ENCODE data around the gene MIA. TPM values are rescaled to one million over a fixed set of nuclear protein-coding genes. Genes with fewer than 3 reads are reported as not detected.
"Not testable (repeated sequence)": the region's sequence is repeated elsewhere in the genome, so short reads cannot be mapped to it uniquely, and the experiment has no call there.

Gene MIA
- 1 to 10 TPM; 1.1 to 2.4 TPM for total RNA-seq

DNA sequence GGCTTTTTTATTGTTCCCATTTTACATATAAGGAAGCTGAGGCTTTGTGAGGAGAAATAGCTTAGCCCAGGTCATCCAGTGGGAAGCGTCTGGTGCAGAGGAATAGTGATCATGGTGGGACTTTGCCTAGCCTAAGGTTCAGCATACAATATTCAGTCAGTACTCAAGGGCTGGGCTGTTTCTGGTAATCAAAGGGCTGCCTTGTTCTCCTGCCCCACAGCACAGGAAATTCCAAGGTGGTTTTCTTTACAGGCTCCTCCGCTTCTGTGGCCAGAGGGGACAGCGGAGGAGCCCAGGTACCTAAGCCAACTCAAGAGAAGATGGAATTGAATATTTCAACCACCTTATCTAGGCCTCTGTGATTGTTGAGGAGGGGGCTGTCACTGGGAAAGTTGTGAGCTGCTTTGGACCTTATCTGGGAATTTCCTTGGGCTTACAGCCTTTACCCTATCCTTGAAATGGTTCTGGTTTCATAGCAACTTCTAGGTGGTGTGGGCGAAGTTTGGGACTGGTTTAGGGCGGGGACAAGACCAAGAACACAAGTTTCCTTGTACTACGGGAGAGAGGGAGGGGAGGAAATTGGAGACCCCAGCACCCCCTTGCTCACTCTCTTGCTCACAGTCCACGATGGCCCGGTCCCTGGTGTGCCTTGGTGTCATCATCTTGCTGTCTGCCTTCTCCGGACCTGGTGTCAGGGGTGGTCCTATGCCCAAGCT is at the start of gene MIA:
TSS of gene MIA (plus strand) at position 606 of the 716 bp plus-strand sequence. CDS start at position 628, 22 bp downstream.
- Mint-ChIP-seq H3K36me3 (peaks cover under 1% of the 10 kb centered on the region), H3K27me3 (no peaks in the 10 kb centered on the region), H3K4me1 (ENCODE audit: low read depth in 2 of 2) (peaks cover 52 to 57% of the 10 kb centered on the region in 2 donors), H3K9me3 (no peaks in the 10 kb centered on the region), H3K27ac (peak within 1 kb of the TSS; percentile 60 to 77), H3K4me3 (peak within 1 kb of the TSS; percentile 28)
- DNase-seq (ENCODE audit: low spot score) (no peak), ATAC-seq (no peak)

- no peaks in the 10 kb centered on the region for H3K9me3 Mint-ChIP-seq
- no peak overlapping the region for H3K27ac Mint-ChIP-seq
- no peak for DNase-seq (ENCODE audit: low spot score)
- no peaks in the 10 kb centered on the region for H3K27me3 Mint-ChIP-seq
- peaks cover 11 to 31% of the 10 kb centered on the region in 2 donors for H3K4me1 Mint-ChIP-seq (ENCODE audit: low read depth in 2 of 2)
- H3K4me3 Mint-ChIP-seq: no peak overlapping the region
- no peak for ATAC-seq
- peaks cover 5% of the 10 kb centered on the region for H3K36me3 Mint-ChIP-seq
These were observed 49.0 kb upstream of the MIA start for GRCh38 chr19:40726279-40726678.

DNA sequence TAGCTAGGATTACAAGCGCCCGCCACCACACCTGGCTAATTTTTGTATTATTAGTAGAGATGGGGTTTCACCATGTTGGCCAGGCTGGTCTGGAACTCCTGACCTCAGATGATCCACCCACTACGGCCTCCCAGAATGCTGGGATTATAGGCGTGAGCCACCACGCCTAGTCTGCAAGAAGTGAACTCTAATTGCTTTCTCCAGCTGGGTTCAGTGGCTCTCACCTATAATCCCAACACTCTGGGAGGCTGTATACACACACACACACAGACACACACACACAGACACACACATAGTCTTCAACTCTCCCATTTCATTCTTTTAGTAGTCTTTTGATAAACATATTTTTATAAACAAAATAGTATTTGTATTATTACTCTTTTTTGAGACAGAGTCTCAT is 45.3 kb upstream of the MIA start:
- H3K27me3 Mint-ChIP-seq; H3K9me3 Mint-ChIP-seq; H3K4me3 Mint-ChIP-seq; H3K27ac Mint-ChIP-seq; DNase-seq (ENCODE audit: low spot score); ATAC-seq; H3K36me3 Mint-ChIP-seq; H3K4me1 Mint-ChIP-seq (ENCODE audit: low read depth in 2 of 2): not testable (repeated sequence)

DNA sequence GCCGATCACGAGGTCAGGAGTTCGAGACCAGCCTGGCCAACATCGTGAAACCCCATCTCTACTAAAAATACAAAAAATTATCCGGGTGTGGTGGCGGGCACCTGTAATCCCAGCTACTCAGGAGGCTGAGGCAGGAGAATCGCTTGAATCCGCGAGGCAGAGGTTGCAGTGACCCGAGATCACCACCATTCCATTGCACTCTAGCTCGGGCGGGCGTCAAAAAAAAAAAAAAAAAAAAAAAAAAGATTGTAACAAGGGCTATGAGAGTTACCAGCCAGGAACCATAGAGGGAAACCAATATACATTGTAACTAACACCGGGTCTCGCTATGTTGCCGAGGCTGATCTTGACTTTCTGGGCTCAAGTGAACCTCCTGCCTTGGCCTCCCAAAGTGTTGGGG is 43.0 kb upstream of the MIA start:
- not testable (repeated sequence) for H3K27ac Mint-ChIP-seq; DNase-seq (ENCODE audit: low spot score); H3K27me3 Mint-ChIP-seq; H3K9me3 Mint-ChIP-seq; ATAC-seq; H3K4me3 Mint-ChIP-seq; H3K4me1 Mint-ChIP-seq (ENCODE audit: low read depth in 2 of 2)
- peaks cover 12% of the 10 kb centered on the region for H3K36me3 Mint-ChIP-seq

- H3K27me3 Mint-ChIP-seq: no peaks in the 10 kb centered on the region
These were observed 42.2 kb upstream of the MIA start for GRCh38 chr19:40733149-40733548.

GRCh38 chr19:40735013-40735771 is 40.1 kb upstream of the MIA start:
- no peaks in the 10 kb centered on the region for H3K9me3 Mint-ChIP-seq
- no peak overlapping the region for H3K4me3 Mint-ChIP-seq
- peak overlapping the region in 1 of 2 donors; percentile 30 for H3K27ac Mint-ChIP-seq
- H3K4me1 Mint-ChIP-seq (ENCODE audit: low read depth in 2 of 2): no peaks in the 10 kb centered on the region
- H3K36me3 Mint-ChIP-seq: peaks cover 12% of the 10 kb centered on the region
- no peaks in the 10 kb centered on the region for H3K27me3 Mint-ChIP-seq
- DNase-seq (ENCODE audit: low spot score) (no peak), ATAC-seq (no peak)

More at GRCh38 chr19:40733149-40733548, 42.2 kb upstream of the MIA start:
- H3K36me3 Mint-ChIP-seq: peaks cover 12% of the 10 kb centered on the region
- ATAC-seq (no peak), DNase-seq (ENCODE audit: low spot score) (no peak)
- H3K27ac Mint-ChIP-seq: no peak overlapping the region
- no peaks in the 10 kb centered on the region for H3K9me3 Mint-ChIP-seq
- H3K4me1 Mint-ChIP-seq (ENCODE audit: low read depth in 2 of 2): no peaks in the 10 kb centered on the region
- H3K4me3 Mint-ChIP-seq: no peak overlapping the region

- H3K27ac Mint-ChIP-seq: no peak overlapping the region
- H3K4me1 Mint-ChIP-seq (ENCODE audit: low read depth in 2 of 2): no peaks in the 10 kb centered on the region
- no peak for ATAC-seq
- peaks cover 7% of the 10 kb centered on the region for H3K36me3 Mint-ChIP-seq
- DNase-seq (ENCODE audit: low spot score): no peak
- H3K27me3 Mint-ChIP-seq: no peaks in the 10 kb centered on the region
- H3K9me3 Mint-ChIP-seq: no peaks in the 10 kb centered on the region
- no peak overlapping the region for H3K4me3 Mint-ChIP-seq
These were observed 38.7 kb upstream of the MIA start for GRCh38 chr19:40736661-40737060.

- Mint-ChIP-seq H3K9me3 (no peaks in the 10 kb centered on the region), H3K36me3 (peaks cover 7% of the 10 kb centered on the region), H3K4me3 (no peak overlapping the region), H3K27ac (no peak overlapping the region), H3K4me1 (ENCODE audit: low read depth in 2 of 2) (no peaks in the 10 kb centered on the region), H3K27me3 (no peaks in the 10 kb centered on the region)
- no peak for ATAC-seq
- no peak for DNase-seq (ENCODE audit: low spot score)
These were observed 38.1 kb upstream of the MIA start for GRCh38 chr19:40737102-40737644.

GRCh38 chr19:40739030-40739839 is 36.1 kb upstream of the MIA start:
- H3K4me3 Mint-ChIP-seq: no peak overlapping the region
- peaks cover 7% of the 10 kb centered on the region for H3K36me3 Mint-ChIP-seq
- DNase-seq (ENCODE audit: low spot score) (no peak), ATAC-seq (peak; percentile 17 to 39)
- H3K27me3 Mint-ChIP-seq: no peaks in the 10 kb centered on the region
- H3K27ac Mint-ChIP-seq: no peak overlapping the region
- H3K9me3 Mint-ChIP-seq: no peaks in the 10 kb centered on the region
- no peaks in the 10 kb centered on the region for H3K4me1 Mint-ChIP-seq (ENCODE audit: low read depth in 2 of 2)

DNA sequence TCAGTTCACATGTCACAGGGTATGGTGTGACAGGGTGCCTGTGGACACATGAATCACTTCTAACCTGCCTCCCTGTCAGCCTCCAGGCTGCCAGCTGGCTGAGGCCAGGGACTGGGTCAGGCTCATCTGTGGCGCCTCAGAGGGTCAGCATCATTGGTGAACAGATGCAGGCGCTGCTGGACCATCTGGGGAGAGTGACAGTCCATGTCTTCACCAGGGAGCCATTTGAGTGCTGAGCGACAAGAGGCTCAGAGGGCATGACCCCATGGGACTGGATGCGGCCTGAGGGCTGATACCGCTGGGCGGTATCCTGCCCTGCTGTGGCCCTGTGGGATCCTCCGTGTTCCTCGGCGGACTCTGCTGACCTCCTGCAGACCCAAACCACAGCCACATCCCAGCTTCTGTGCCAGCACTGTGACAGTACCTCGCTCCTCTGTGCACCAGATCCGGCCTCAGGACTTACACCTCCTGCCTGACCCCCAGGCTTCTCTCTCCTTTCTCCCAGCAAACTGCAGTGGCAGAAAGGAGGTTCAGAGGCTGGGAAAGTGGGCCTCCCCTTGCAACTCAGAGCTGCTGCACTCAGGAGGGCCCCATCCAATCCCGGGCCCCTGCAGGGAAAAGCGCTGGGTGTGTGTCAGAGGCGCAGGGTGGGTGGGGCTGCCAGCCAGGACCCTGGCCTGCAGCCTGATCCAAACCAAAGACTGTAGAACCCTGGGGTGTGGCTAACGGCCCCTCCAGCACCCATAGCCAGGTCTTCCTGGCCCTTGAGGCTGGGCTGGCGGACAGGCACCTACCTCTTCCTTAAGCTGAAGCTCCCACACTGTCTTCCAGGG is 35.2 kb upstream of the MIA start:
- no peak overlapping the region for H3K27ac Mint-ChIP-seq
- peaks cover 7% of the 10 kb centered on the region for H3K36me3 Mint-ChIP-seq
- H3K4me1 Mint-ChIP-seq (ENCODE audit: low read depth in 2 of 2): no peaks in the 10 kb centered on the region
- no peaks in the 10 kb centered on the region for H3K27me3 Mint-ChIP-seq
- no peak overlapping the region for H3K4me3 Mint-ChIP-seq
- no peaks in the 10 kb centered on the region for H3K9me3 Mint-ChIP-seq
- DNase-seq (ENCODE audit: low spot score): no peak
- ATAC-seq: no peak

DNA sequence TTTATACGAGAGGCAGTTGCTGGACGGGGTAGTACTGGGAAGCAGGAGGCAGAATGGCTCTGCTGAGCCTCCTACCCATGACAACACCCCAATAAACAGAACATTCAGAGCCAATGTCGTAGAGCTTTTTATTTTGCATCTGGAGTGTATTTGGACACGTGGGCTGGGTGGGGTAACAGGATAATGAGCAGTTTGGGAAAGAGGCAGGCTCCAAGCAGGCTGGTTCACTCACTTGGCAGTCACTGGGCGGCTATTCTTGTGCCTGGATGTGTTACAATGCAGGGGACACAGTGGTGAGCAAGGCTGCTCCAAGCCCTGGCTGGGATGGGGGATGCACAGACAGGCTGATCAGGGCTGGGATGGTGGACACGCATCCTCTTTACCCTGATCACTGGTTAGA is 34.6 kb upstream of the MIA start:
- Mint-ChIP-seq H3K4me3 (no peak overlapping the region), H3K4me1 (ENCODE audit: low read depth in 2 of 2) (no peaks in the 10 kb centered on the region), H3K36me3 (peaks cover under 1% of the 10 kb centered on the region)

DNA sequence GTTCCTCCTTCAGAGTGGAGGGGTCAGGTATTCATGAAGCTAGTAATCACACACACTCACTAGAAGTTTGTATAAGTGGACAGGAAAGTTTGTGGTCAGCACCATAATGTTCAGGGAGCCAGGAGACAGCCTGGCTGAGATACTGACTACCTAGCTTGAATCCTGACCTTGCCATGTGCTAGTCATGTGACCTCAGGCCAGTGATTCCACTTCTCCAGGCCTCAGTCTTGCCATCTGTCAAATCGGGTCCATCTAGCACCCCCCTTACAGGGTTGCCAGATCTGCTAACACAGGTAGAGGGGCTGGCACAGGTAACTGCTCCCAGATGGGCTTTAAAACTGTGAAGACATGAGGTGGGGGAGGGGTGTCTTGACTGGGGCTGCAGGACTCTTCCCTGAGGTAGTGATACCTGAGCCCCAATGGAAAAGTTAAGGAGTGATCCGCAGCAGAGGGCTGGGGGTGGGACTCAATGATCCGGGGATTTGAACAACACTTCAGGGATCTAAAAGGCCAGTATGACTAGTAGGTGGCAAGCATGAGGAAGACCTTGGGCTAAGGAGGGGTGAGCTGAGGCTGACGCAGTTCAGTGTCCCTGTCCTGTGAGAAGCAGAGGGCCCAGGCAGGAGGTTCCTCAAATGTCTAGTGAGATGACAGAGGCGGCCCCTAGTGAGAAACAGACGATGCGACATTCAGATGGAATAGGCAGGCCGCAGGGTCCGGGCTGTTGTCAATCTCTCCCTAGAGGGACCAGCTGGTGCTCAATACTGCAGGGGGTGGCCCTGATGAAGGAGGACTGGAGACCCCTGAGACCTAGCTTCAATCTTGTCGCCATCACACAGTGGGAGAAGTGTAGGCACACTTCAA is 33.6 kb upstream of the MIA start:
- H3K9me3 Mint-ChIP-seq: no peaks in the 10 kb centered on the region
- ATAC-seq (no peak), DNase-seq (ENCODE audit: low spot score) (no peak)
- no peak overlapping the region for H3K27ac Mint-ChIP-seq
- H3K4me3 Mint-ChIP-seq: no peak overlapping the region
- no peaks in the 10 kb centered on the region for H3K4me1 Mint-ChIP-seq (ENCODE audit: low read depth in 2 of 2)
- no peaks in the 10 kb centered on the region for H3K27me3 Mint-ChIP-seq
- H3K36me3 Mint-ChIP-seq: no peaks in the 10 kb centered on the region

More for the DNA sequence above, 34.6 kb upstream of the MIA start:
- DNase-seq (ENCODE audit: low spot score) (no peak), ATAC-seq (no peak)
- no peaks in the 10 kb centered on the region for H3K9me3 Mint-ChIP-seq
- H3K27ac Mint-ChIP-seq: no peak overlapping the region
- no peaks in the 10 kb centered on the region for H3K27me3 Mint-ChIP-seq

All from natural killer cell treated with Interleukin-12 subunit alpha and Interleukin-12 subunit beta and Interleukin-15 and Interleukin-18, amount 100 ng/mL, for 72 hours (primary cell).